Body of pancreas (tissue), 4 donors: ENCODE results near the gene CD48.

Experiments
- CTCF ChIP-seq, 7 experiments: fragments of 450-650 bp in 4 of 7; fragments of 200-600 bp in 3 of 7; sonication (generic) in 3 of 7; IDR thresholded peaks; one replicate each; pipeline ENCODE4 v1.5.1; 2016 to 2019; ENCODE audit warnings: antibody characterized with exemption in 7 of 7
- POLR2A ChIP-seq, 3 donors: fragments of 450-650 bp; IDR thresholded peaks; one replicate each; pipeline ENCODE4 v1.6.1; 2016; ENCODE audit warnings: antibody characterized with exemption in 3 of 3, mild to moderate bottlenecking in 2 of 3

DNA sequence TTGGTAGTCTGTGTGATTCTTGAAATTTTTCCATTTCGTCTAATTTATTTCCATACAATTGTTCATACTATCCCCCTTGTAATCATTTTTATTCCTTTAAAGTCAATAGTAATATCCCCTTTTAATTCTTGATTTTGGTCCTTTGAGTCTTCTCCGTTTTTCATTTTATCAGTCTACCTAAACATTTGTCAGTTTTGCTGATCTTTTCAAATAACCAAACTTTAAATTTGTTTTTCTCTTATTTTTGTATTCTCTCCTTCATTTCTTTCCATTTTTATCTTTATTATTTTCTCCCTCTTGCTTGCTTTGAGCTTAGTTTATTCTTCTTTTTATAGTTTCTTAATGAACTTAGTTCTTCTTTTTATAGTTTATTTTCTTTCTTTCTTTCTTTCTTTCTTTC, 43.7 kb downstream of the CD48 start:
- no peak for TF ChIP-seq POLR2A (IDR thresholded peaks at IDR 0.05)
- TF ChIP-seq CTCF (IDR thresholded peaks at IDR 0.05), result no peak
